D721Med (cell line): ENCODE data around the gene FHIP1A.

ENCODE experiments used
- DNase-seq: peaks from one replicate; pipeline ENCODE4 v3.0.0; 2011; ENCODE audit warnings: low spot score; ENCODE audit not compliant: insufficient read length
- FAIRE-seq: peaks from 2 replicates; lab custom pipeline; 2011; peaks lifted over from hg19 to GRCh38; lab: Jason Lieb, UNC
- TF ChIP-seq, protein P1 (sequence below): IDR thresholded peaks from 2 replicates; pipeline ENCODE4 v1.5.1; 2012; ENCODE audit warnings: mild to moderate bottlenecking, control low read depth; ENCODE audit not compliant: insufficient read depth; ENCODE audit errors: missing control alignments

Gene FHIP1A

DNA sequence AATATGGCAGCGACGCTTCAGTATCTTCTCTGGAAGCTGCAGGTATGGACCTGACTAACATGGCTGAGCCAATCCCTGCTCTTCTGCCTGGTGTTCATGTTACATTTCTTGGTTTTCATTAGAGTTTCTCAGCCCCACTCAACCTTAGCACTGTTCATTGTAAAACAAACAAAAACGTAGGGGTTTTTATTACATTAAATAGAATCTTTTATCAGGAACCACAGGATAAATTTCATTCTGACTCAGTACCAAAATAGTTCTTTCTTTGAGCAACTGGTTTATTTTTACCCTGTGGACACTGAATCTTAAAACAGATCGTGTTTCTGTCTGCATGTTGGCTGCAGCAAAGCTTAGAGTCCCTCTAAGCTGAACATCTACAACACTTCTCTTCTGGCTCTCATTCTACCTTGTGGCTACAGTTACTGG, 27.1 kb downstream of the FHIP1A start:
- FAIRE-seq: no peak
- no peak for DNase-seq
- TF ChIP-seq, protein P1, sequence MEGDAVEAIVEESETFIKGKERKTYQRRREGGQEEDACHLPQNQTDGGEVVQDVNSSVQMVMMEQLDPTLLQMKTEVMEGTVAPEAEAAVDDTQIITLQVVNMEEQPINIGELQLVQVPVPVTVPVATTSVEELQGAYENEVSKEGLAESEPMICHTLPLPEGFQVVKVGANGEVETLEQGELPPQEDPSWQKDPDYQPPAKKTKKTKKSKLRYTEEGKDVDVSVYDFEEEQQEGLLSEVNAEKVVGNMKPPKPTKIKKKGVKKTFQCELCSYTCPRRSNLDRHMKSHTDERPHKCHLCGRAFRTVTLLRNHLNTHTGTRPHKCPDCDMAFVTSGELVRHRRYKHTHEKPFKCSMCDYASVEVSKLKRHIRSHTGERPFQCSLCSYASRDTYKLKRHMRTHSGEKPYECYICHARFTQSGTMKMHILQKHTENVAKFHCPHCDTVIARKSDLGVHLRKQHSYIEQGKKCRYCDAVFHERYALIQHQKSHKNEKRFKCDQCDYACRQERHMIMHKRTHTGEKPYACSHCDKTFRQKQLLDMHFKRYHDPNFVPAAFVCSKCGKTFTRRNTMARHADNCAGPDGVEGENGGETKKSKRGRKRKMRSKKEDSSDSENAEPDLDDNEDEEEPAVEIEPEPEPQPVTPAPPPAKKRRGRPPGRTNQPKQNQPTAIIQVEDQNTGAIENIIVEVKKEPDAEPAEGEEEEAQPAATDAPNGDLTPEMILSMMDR: no peak

DNA sequence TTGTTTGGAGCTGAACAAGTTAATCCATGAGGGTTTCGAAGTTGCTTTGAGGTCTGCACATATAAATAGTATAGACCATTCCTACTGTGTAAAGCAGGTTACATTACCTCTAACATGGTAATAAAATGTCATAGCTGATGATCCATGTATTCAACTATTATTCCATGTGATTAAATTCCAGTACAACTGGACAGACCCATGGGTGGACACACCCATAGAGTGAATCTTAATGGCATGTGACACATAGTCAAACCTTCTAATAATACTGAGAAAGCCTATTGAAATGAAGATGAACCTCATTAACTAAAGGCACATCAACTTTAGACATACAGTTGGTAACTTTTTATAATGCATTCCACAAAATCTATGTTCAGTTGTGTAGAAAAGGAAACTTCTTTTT, 28.5 kb downstream of the FHIP1A start:
- FAIRE-seq (no peak), DNase-seq (no peak)
- TF ChIP-seq, protein P1: no peak

DNA sequence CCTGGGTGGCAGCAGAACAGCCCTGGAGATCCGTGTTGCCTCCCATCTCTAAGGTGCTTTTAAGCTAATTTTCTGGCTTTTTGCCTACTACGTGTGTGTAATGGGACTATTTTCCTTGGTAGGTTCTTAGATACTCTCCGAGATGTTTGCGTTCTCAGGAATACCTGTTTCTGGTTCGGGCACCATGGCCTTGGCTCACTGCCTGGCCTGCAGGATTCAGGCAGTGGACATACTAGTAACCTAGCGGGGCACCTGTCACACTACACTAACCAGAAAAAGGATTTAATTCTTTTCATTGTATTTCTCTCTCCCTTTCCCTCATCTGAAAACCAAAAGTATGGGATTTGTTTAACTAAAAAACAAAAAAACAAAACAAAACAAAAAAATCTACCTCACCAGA, 29.2 kb downstream of the FHIP1A start:
- FAIRE-seq (no peak), DNase-seq (no peak)
- TF ChIP-seq, protein P1: no peak

DNA sequence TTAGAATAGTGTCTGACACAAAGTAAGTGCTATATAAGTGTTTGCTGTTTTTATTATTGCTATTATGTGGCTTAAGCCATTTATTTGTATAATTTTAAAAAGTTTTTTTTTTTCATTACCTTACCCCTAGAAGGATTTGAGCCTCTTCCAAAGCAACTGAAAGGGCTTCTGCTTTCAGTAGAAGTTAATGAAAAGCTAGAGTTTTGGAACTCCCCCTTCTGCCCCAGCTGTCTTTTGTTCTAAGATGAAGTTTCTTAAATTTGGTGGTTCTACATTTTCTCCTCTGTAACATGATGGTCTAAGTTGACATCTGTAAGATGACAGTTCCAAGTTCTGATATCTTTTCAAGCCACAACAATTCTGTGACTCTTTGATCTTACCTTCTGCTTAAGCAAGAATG, 30.3 kb downstream of the FHIP1A start:
- FAIRE-seq (no peak), DNase-seq (no peak)
- TF ChIP-seq, protein P1: no peak

DNA sequence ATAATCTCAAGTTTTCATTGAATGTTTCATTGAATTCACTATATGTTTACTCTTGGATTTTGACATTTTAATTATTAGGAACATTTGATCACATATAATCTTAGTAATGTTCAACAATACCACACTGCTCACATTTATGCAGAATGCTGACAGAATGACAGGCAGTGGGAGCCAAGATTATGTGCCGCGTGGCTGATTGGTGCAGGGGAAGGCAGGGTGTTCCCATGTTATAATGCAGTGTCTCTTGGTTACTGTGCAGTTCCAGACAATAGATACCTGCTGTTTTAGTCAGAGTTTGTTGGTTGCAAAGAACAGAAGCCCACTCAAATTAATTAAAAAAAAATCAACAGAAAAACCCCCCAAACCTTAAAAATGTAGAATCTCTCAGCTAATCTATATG, 33.0 kb downstream of the FHIP1A start:
- no peak for FAIRE-seq
- DNase-seq: no peak

DNA sequence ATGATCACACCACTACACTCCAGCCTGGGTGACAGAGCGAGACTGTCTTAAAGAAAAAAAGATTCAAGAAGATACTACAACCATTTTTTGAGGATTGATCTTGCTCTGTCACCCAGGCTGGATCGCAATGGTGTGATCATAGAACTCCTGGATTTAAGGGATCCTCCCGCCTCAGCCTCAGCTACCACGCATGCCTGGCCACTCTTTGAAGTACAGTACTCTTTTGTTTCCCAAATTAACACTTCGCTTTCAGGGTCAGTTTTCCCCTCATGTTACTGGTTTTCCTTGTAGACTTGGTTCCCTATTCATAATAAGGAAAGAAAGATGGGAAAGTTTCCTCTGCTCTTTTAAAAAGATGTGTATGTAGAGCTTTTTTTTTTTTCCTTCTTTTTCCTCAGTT, 34.3 kb downstream of the FHIP1A start:
- FAIRE-seq: no peak
- TF ChIP-seq, protein P1: no peak
- no peak for DNase-seq

More for the DNA sequence above, 33.0 kb downstream of the FHIP1A start:
- TF ChIP-seq, protein P1: no peak

DNA sequence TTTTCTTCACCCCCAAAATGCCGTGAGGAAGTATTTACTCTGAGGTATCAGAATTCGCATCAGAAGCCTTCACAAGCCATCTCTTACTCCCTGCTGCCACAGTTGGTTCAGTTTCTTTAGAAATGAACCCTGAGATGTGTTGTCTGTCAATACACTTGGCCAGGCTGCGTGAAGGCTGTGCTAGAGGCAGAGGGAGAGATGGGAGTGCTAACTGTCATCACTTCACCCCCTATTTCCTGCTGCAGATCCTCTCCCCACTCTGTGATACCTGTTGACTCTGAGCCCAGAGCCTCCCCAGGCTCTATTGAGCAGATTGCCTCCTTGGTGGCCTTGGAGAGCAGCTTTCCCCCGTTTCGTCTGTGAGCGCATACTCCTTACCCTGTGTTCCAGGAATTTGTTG, 34.8 kb downstream of the FHIP1A start:
- no peak for FAIRE-seq
- TF ChIP-seq, protein P1: no peak
- DNase-seq: no peak
